Trophoblast cell (in vitro differentiated cells and primary cell): ENCODE results near the gene ARHGEF9.

Experiments
- DNase-seq, 2 donors: peaks; one replicate each; pipeline ENCODE4 v3.0.0-alpha.2; 2016
- H2AFZ ChIP-seq: 2 replicates; pipeline ENCODE4 v1.6.1; 2013; ENCODE audit warnings: low read length, moderate library complexity, mild to moderate bottlenecking; ENCODE audit not compliant: insufficient read depth, poor library complexity
- H2AK5ac ChIP-seq: 2 replicates; pipeline ENCODE4 v1.6.1; 2013; ENCODE audit warnings: mild to moderate bottlenecking, low read length
- H2BK120ac ChIP-seq: 2 replicates; pipeline ENCODE4 v1.6.1; 2013; ENCODE audit warnings: low read length, mild to moderate bottlenecking, moderate library complexity; ENCODE audit not compliant: insufficient read depth, poor library complexity
- H2BK12ac ChIP-seq: 2 replicates; pipeline ENCODE4 v1.6.1; 2013; ENCODE audit warnings: mild to moderate bottlenecking, low read length, moderate library complexity
- H2BK5ac ChIP-seq: 2 replicates; pipeline ENCODE4 v1.6.1; 2013; ENCODE audit warnings: low read length, low read depth, moderate library complexity, mild to moderate bottlenecking; ENCODE audit not compliant: poor library complexity
- H3K14ac ChIP-seq: 2 replicates; pipeline ENCODE4 v1.6.1; 2013; ENCODE audit warnings: mild to moderate bottlenecking, low read length
- H3K18ac ChIP-seq: 2 replicates; pipeline ENCODE4 v1.6.1; 2013; ENCODE audit warnings: mild to moderate bottlenecking, low read length
- H3K23ac ChIP-seq: 2 replicates; pipeline ENCODE4 v1.6.1; 2013; ENCODE audit warnings: low read length
- H3K27ac ChIP-seq: 2 replicates; pipeline ENCODE4 v1.5.1; 2013; ENCODE audit warnings: low read depth, mild to moderate bottlenecking, inconsistent platforms, low read length, moderate library complexity
- H3K27me3 ChIP-seq: 2 replicates; pipeline ENCODE4 v1.6.1; 2013; ENCODE audit warnings: inconsistent platforms, mild to moderate bottlenecking, low read length, moderate library complexity; ENCODE audit not compliant: insufficient read depth
- H3K36me3 ChIP-seq, 2 experiments: 1 replicate in 1 of 2; 2 replicates in 1 of 2; pipeline ENCODE4 v1.6.1; 2013; ENCODE audit warnings: low read length in 2 of 2, mild to moderate bottlenecking in 2 of 2, moderate library complexity in 1 of 2; ENCODE audit not compliant: insufficient read depth in 2 of 2, control insufficient read depth in 1 of 2
- H3K4ac ChIP-seq: 2 replicates; pipeline ENCODE4 v1.6.1; 2013; ENCODE audit warnings: low read depth, mild to moderate bottlenecking, low read length, moderate library complexity
- H3K4me1 ChIP-seq, 2 experiments: 1 replicate in 1 of 2; 2 replicates in 1 of 2; pipeline ENCODE4 v1.6.1; 2013; ENCODE audit warnings: low read length in 2 of 2, mild to moderate bottlenecking in 2 of 2, moderate library complexity in 1 of 2; ENCODE audit not compliant: insufficient read depth in 2 of 2, control insufficient read depth in 1 of 2
- H3K4me2 ChIP-seq: 2 replicates; pipeline ENCODE4 v1.6.1; 2013; ENCODE audit warnings: inconsistent platforms, mild to moderate bottlenecking, low read length, moderate library complexity
- H3K4me3 ChIP-seq: 2 replicates; pipeline ENCODE4 v1.5.1; 2013; ENCODE audit warnings: mild to moderate bottlenecking, low read depth, low read length, inconsistent platforms
- H3K79me1 ChIP-seq: one replicate; pipeline ENCODE4 v1.6.1; 2013; ENCODE audit warnings: low read length
- H3K79me2 ChIP-seq: 2 replicates; pipeline ENCODE4 v1.6.1; 2013; ENCODE audit warnings: low read length, mild to moderate bottlenecking; ENCODE audit not compliant: control insufficient read depth, insufficient read depth, poor library complexity
- H3K9ac ChIP-seq: 2 replicates; pipeline ENCODE4 v1.6.1; 2013; ENCODE audit warnings: mild to moderate bottlenecking, low read length
- H3K9me3 ChIP-seq: 2 replicates; pipeline ENCODE4 v1.6.1; 2013; ENCODE audit warnings: low read depth, mild to moderate bottlenecking, control low read depth, inconsistent platforms, low read length; ENCODE audit not compliant: insufficient read depth
- H4K12ac ChIP-seq: 2 replicates; pipeline ENCODE4 v1.6.1; 2013; ENCODE audit warnings: low read depth, mild to moderate bottlenecking, low read length, moderate library complexity
- H4K8ac ChIP-seq: 2 replicates; pipeline ENCODE4 v1.6.1; 2013; ENCODE audit warnings: low read depth, mild to moderate bottlenecking, low read length, moderate library complexity
- H4K91ac ChIP-seq: one replicate; pipeline ENCODE4 v1.6.1; 2013; ENCODE audit warnings: low read depth, mild to moderate bottlenecking, low read length, moderate library complexity
- WGBS: extraction: QIAGEN DNeasy Blood & Tissue Kit; methylation state at CpG from one replicate; pipeline ENCODE4 v1.1.7; 2013; ENCODE audit warnings: missing lambda C conversion rate; ENCODE audit not compliant: insufficient read length, insufficient coverage; ENCODE audit errors: extremely low coverage; 5-methylcytosine and 5-hydroxymethylcytosine counted together

Gene ARHGEF9

DNA sequence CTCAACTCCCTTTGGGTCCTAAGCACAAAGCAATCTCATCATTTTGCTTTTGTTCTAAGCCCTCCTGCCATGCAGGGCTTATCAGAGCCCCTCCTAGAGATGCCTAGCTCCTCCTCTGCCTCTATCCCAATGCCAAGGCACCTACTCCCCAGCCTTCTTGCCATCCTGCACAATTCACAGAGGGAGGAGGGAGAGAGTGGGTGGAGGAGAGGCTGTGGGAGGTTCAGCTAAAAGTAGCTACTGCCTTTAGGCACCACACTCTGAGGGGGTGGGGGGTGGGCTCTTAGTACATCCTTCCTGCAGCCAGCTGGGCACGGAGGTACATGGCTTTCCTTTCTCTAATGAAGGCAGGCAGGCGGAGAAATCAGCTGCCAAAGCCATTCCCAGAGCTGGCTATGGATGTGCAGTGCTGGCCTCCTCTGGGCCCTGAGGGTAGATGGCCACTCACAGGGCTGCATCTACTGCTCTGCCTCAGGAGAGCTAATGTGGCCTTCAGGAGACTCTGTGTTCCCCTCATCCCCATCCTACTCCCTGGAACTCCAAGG lies 40.1 kb downstream of the ARHGEF9 start:
- no peak overlapping the region for H3K14ac ChIP-seq
- H3K27ac ChIP-seq, result no peak overlapping the region
- no peak overlapping the region for H3K9ac ChIP-seq
- no CpG with 5 or more reads among the region's 2 CpGs for WGBS
- no peaks in the 10 kb centered on the region for H3K9me3 ChIP-seq
- no peaks in the 10 kb centered on the region for H3K79me1 ChIP-seq
- H3K4me1 ChIP-seq, result no peaks in the 10 kb centered on the region
- H4K12ac ChIP-seq, result no peak overlapping the region
- H3K79me2 ChIP-seq, result no peaks in the 10 kb centered on the region
- no peak overlapping the region for H2BK12ac ChIP-seq
- H3K27me3 ChIP-seq, result no peaks in the 10 kb centered on the region
- no peak overlapping the region for H2BK120ac ChIP-seq
- no peak overlapping the region for H4K91ac ChIP-seq
- no peak overlapping the region for H3K18ac ChIP-seq
- H4K8ac ChIP-seq, result no peak overlapping the region
- no peak overlapping the region for H2AK5ac ChIP-seq
- H3K36me3 ChIP-seq, result no peaks in the 10 kb centered on the region
- H2AFZ ChIP-seq, result no peak overlapping the region
- no peak overlapping the region for H2BK5ac ChIP-seq
- H3K4me2 ChIP-seq, result no peak overlapping the region
- H3K4ac ChIP-seq, result no peak overlapping the region
- no peak overlapping the region for H3K4me3 ChIP-seq
- DNase-seq, result no peak
- H3K23ac ChIP-seq, result no peak overlapping the region

DNA sequence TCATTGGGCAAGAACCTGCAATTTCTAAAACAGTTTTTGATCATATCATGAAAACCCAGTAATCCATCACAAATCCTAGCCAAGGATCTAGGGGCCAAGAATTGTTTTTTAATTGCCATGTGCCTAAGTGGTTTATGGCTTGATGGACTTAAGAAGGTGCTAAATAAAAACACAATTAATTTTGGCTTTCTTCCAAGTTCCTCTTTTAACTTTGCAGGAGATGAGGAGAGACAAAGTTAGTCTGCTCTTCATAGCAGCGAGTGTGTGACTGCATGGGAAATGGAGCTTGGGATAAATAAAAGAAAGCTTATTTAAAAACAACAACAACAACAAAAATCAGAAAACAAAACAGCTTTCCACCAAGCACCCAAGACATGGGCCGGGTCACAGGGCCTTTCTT lies 41.4 kb downstream of the ARHGEF9 start:
- H3K18ac ChIP-seq, result no peak overlapping the region

DNA sequence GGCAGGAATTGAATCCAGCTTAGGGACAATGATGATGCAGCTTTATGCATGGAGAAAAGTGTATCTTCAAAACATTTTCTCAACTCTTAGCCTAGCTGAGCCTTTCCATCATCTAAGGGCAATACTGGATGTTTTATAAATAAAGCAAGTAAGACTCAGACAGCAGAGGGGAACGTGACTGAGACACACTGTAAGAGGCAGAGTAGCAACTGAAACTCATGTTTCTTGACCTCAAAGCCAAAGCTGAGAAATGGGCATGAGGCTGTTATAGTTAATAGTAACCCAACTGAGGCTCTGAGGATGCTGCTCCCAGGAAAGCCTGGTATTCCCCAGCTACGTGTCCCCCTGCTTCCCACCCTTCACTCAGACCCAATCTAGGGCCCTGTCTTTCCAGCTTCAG lies 44.6 kb downstream of the ARHGEF9 start:
- Histone ChIP-seq H3K27ac (no peak overlapping the region), H3K9me3 (no peaks in the 10 kb centered on the region), H3K79me1 (no peaks in the 10 kb centered on the region), H2AK5ac (no peak overlapping the region), H4K91ac (no peak overlapping the region), H4K8ac (no peak overlapping the region), H2BK120ac (no peak overlapping the region), H3K36me3 (no peaks in the 10 kb centered on the region), H3K4ac (no peak overlapping the region), H2BK12ac (no peak overlapping the region), H3K79me2 (no peaks in the 10 kb centered on the region), H3K23ac (no peak overlapping the region), H3K9ac (no peak overlapping the region), H3K4me3 (no peak overlapping the region), H2BK5ac (no peak overlapping the region), H4K12ac (no peak overlapping the region), H3K18ac (no peak overlapping the region), H3K4me2 (no peak overlapping the region), H2AFZ (no peak overlapping the region), H3K27me3 (no peaks in the 10 kb centered on the region), H3K4me1 (no peaks in the 10 kb centered on the region), H3K14ac (no peak overlapping the region)
- DNase-seq, result no peak
- no CpG with 5 or more reads among the region's 2 CpGs for WGBS

More for the DNA sequence above, 41.4 kb downstream of the ARHGEF9 start:
- Histone ChIP-seq H4K91ac (no peak overlapping the region), H3K14ac (no peak overlapping the region), H2BK12ac (no peak overlapping the region), H3K79me1 (no peaks in the 10 kb centered on the region), H3K79me2 (no peaks in the 10 kb centered on the region), H3K4me3 (no peak overlapping the region), H3K27me3 (no peaks in the 10 kb centered on the region), H4K12ac (no peak overlapping the region), H2BK120ac (no peak overlapping the region), H3K4me2 (no peak overlapping the region), H3K4me1 (no peaks in the 10 kb centered on the region), H3K4ac (no peak overlapping the region), H3K9me3 (no peaks in the 10 kb centered on the region), H3K36me3 (no peaks in the 10 kb centered on the region), H3K23ac (no peak overlapping the region), H4K8ac (no peak overlapping the region), H2AK5ac (no peak overlapping the region), H3K27ac (no peak overlapping the region), H2BK5ac (no peak overlapping the region), H3K9ac (no peak overlapping the region), H2AFZ (no peak overlapping the region)
- DNase-seq, result no peak
- WGBS, result no CpG with 5 or more reads among the region's 2 CpGs

DNA sequence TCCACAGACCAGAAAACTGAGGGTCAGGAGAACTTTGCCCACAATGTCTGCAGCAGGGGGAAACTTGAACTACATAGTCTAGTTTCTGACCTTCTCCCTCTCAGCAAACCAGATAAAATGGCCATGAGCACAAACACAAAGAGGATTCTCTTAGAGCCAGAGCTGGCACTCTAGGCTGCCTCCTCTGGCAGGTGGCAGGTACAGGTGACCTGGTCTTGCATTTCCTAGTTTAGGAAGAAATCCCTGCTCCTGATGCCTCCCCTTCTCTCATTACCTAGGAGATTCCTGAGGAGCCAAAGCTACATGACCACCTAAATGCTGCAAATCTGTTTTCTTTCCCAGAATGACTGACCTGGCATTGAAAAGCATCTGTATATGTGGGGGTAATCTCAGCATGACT lies 45.1 kb downstream of the ARHGEF9 start:
- Histone ChIP-seq H4K91ac (no peak overlapping the region), H3K9me3 (no peaks in the 10 kb centered on the region), H3K4me3 (no peak overlapping the region), H4K12ac (no peak overlapping the region), H3K14ac (no peak overlapping the region), H3K27me3 (no peaks in the 10 kb centered on the region), H4K8ac (no peak overlapping the region), H2BK12ac (no peak overlapping the region), H3K79me2 (no peaks in the 10 kb centered on the region), H3K9ac (no peak overlapping the region), H3K79me1 (no peaks in the 10 kb centered on the region), H2BK5ac (no peak overlapping the region), H3K18ac (no peak overlapping the region), H3K23ac (no peak overlapping the region), H2AFZ (no peak overlapping the region), H2AK5ac (no peak overlapping the region), H2BK120ac (no peak overlapping the region), H3K4me1 (no peaks in the 10 kb centered on the region), H3K36me3 (no peaks in the 10 kb centered on the region), H3K4me2 (no peak overlapping the region), H3K27ac (no peak overlapping the region), H3K4ac (no peak overlapping the region)
- DNase-seq, result no peak
